Activated T-helper 1 cell treated with anti-CD3 and anti-CD28 coated beads, Interleukin-2, amount 50 U/mL, for 16 hours (primary cell): Measurements from ENCODE around the gene SAMD4B.

Source experiments
- DNase-seq, 2 donors: peaks; one replicate each; pipeline ENCODE4 v3.0.0-alpha.2; 2020; ENCODE audit warnings: low read depth in 1 of 2, low spot score in 1 of 2

Gene SAMD4B

GRCh38 chr19:39422020-39422419 lies 79.8 kb downstream of the SAMD4B start:
- DNase-seq = no peak

- DNase-seq = no peak
Observed at GRCh38 chr19:39423258-39424086, 81.3 kb downstream of the SAMD4B start.

DNA sequence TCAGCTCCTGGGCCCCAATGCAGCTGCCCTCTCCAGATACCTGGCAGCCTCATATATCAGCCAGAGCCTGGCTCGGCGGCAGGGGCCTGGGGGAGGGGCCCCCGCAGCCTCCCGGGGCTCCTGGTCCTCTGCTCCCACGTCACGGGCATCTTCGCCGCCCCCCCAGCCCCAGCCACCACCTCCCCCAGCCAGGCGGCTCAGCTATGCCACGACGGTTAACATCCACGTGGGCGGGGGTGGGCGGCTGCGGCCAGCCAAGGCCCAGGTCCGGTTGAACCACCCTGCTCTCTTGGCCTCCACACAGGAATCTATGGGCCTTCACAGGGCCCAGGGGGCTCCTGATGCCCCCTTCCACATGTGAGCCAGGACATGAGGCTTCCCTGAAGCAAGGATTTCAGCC lies 82.7 kb downstream of the SAMD4B start:
- no peak for DNase-seq

DNA sequence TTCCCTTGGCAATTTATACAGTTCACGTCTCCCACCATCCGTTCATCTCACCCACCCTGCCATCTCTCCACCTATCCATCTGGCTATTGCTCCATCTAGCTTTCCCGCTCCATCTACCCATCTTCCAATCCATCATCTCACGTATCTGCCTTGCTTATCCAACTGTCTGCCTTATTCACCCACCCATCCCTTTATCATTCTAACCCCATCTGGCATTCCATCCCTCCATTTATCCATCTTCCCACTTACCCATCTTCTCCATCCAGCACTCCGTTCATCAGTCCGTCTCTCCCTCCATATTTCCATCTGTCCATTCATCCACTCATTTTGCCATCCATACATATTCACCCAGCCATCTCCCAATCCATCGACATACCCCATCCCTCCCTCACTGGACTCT lies 83.5 kb downstream of the SAMD4B start:
- no peak for DNase-seq

GRCh38 chr19:39426170-39426569 lies 83.9 kb downstream of the SAMD4B start:
- no peak for DNase-seq

DNA sequence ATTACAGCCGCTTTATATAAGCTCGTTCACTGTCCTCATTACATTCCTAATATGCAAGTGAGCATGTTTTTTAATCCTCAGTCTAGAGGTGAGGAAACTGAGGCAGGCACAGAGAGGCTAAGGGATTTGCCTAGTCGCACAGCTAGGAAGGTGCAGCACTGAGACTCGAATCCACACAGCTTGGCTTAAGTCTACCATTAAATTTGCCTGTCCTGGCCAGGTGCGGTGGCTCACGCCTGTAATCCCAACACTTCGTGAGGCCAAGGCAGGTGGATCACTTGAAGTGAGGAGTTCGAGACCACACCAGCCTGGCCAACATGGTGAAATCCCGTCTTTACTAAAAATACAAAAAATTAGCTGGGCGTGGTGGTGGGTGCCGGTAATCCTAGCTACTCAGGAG lies 85.5 kb downstream of the SAMD4B start:
- DNase-seq = no peak

- no peak for DNase-seq
Observed at GRCh38 chr19:39428283-39429112, 86.3 kb downstream of the SAMD4B start.

GRCh38 chr19:39430675-39431593 lies 88.7 kb downstream of the SAMD4B start:
- peak in 1 of 2 donors; percentile 66 for DNase-seq

GRCh38 chr19:39432677-39433025 lies 90.4 kb downstream of the SAMD4B start:
- DNase-seq = no peak

DNA sequence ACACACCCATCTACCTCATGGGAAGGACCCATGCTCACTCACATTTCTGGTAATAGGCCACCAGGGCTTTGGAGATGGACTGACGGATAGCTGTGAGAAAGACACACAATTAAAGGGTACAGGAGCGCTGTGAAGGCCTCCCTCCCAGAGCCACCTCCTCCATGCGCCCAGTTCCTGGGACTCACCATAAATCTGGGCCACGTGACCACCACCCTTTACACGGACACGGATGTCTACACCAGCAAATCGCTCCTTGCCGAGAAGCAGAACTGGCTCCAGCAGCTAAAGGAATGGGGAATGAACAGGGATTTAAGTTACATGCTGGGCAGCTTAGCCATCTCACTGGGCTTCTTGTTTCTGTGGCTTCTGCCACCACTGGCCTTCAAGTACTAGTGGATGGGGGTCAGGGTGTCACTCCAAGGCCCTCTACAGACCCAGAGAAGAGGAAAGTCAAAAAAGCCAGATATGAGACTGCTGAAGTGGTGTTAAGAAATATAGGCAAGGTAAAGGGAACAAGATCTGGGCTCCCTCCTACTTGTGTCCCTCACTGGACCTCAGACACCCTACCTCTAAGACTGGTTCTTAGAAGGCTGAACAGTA lies 91.4 kb downstream of the SAMD4B start:
- DNase-seq = no peak

- no peak for DNase-seq
Observed at GRCh38 chr19:39434123-39435076, 92.2 kb downstream of the SAMD4B start.
